GM12872 (cell line): ENCODE results near the gene ORC3.

Experiments used
- TF ChIP-seq, protein P1 (sequence below): IDR thresholded peaks from 3 replicates; pipeline ENCODE4 v1.5.1; 2011; ENCODE audit warnings: low read depth, mild to moderate bottlenecking, low read length, moderate library complexity; ENCODE audit not compliant: insufficient read depth

The ORC3 gene

GRCh38 chr6:87699576-87699975 lies 109.6 kb downstream of the ORC3 start:
- TF ChIP-seq, protein P1, sequence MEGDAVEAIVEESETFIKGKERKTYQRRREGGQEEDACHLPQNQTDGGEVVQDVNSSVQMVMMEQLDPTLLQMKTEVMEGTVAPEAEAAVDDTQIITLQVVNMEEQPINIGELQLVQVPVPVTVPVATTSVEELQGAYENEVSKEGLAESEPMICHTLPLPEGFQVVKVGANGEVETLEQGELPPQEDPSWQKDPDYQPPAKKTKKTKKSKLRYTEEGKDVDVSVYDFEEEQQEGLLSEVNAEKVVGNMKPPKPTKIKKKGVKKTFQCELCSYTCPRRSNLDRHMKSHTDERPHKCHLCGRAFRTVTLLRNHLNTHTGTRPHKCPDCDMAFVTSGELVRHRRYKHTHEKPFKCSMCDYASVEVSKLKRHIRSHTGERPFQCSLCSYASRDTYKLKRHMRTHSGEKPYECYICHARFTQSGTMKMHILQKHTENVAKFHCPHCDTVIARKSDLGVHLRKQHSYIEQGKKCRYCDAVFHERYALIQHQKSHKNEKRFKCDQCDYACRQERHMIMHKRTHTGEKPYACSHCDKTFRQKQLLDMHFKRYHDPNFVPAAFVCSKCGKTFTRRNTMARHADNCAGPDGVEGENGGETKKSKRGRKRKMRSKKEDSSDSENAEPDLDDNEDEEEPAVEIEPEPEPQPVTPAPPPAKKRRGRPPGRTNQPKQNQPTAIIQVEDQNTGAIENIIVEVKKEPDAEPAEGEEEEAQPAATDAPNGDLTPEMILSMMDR: no peak

DNA sequence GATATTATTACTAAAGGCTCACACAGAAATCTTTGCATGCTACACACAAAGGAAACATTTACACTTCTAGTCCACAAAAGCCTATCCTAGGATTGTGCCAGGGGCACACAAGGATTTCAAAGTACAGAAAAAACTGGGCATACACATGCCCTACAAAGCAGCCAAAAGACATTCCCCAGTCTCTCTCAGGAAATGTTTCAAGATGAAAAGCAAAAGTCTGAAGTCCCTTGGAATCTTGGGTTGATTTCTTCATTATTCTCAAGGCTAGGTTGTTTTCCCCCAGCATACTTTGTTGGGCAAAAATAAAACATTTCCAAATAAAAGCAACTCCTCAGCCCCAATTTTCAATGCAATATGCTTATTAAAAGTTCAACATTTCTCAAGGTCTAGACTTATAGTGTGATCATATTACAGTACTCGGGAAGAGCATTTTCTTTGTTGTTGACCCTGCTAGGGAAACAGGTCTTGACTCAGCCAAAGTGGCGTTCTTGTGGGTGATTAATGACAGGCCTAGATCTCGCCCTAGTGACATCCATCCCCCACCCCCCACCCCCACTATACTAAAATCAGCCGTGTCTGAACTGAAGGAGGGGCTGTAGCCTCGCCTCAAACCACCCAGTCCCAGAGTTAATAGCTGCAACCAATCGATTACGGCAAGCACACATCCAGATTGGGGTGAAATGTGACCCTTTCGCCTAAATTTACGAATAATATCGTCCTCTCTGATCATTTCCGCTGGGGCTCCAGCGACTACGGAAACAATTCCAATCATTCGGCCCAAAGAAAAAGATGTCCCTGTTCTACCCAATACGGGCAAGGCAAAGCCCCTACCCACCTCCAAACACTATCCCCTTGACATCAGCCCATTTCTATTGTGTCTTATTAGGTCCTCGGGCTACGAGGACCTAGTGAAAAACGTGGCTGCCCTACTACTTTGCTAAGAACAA lies 110.7 kb downstream of the ORC3 start:
- TF ChIP-seq, protein P1: no peak

DNA sequence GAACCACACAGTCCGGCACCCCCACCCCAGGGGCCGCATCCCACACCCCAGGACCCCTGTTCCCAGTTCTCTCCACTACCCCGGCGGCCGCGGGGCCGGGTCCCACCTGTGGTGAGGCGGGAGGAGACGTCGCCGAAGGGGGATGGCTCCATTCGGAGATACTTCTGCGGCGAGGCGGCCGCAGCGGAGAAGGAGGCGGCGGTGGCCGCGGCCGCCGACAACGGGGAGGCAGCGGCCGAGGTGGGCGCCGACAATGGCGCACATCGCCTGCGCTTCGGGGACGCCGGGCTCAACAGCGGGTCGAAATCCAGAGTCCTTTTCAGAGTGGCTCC lies 111.4 kb downstream of the ORC3 start:
- TF ChIP-seq, protein P1: no peak

DNA sequence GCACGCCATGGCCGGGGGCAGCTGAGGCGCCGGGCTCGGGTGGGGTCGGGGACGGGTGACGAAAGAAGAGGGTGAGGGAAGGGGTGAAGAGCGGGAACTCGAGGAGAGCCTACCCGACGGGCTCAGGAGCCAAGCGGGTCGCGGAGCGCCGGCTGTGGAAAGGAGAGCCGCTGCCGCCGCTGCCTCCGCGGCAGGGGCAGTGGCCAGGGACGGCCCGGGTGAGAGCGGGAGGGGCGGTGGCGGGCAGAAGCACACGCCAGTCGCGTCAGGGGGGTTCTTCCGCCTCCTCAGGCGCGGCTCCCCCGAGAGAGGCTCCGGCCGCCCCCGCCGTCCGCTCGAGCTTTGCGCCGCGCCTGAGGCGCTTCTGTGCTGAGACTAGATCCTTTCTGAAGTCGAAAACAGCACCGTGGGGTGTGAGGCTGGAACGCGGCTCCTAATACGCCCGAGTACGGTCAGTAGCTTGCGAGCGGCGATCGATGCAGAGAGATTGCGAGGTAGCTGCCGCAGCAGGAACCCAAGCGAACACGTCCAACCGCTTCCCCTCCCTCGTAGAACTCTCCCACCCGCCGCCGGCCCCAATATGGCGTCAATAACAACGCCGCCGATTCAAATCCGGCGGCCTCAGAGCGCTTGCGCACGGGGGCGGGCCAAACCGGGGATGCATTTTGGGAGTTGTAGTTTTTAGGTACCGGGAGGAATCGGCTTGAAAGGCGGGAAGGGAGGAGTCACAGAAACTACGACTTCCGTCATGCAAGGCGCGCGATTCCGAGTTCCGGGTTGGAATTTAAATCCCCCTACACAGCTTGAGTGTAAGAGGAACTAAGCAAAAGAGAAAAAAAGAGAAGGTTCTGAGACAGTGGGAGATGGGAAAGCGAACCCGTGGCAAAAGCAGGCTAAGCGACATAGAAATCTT lies 112.0 kb downstream of the ORC3 start, which contains the start of gene AKIRIN2:
TSS of gene AKIRIN2 (minus strand) at position 558 of the 913 bp plus-strand sequence. CDS start at position 9, 549 bp downstream.
- TF ChIP-seq, protein P1: no peak

DNA sequence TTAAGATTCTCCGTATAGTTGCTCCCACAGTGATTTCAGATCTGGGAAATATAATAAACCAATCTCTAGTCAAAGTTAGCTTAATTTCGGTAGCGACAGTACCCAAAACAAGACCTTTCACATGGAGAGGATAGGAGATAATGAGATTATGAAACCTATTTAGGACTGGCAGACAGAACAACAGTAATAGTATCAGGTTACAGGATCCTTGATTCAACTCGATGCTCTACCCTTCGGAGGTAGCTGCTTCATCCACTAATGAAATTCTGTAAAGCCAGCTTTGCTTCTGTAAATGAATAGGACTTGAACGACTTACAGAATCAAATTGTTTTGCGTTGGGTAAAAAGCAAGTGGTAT lies 112.6 kb downstream of the ORC3 start:
- TF ChIP-seq, protein P1: no peak

- TF ChIP-seq, protein P1: no peak
Measured at GRCh38 chr6:87705070-87705691, 115.2 kb downstream of the ORC3 start.
